ENCODE measurements around the gene PPT2.
"Not testable (repeated sequence)": the region's sequence is repeated elsewhere in the genome, so short reads cannot be mapped to it uniquely, and the experiment has no call there.

The PPT2 gene

GRCh38 chr6:32203426-32204267 is 49.7 kb downstream of the PPT2 start:
- in situ Hi-C loops (cut with MboI; ENCODE audit: low sequenced_read_pairs) = no loop called here

- in situ Hi-C loops (cut with MboI; ENCODE audit: low sequenced_read_pairs) = no loop called here
Measured at GRCh38 chr6:32204268-32204715, 50.4 kb downstream of the PPT2 start.

- in situ Hi-C loops (cut with MboI; ENCODE audit: low sequenced_read_pairs) = no loop called here
Measured at GRCh38 chr6:32208996-32209395, 55.1 kb downstream of the PPT2 start.

- in situ Hi-C loops (cut with MboI; ENCODE audit: low sequenced_read_pairs) = no loop called here
Measured at GRCh38 chr6:32210191-32210601, 56.3 kb downstream of the PPT2 start.

GRCh38 chr6:32211432-32211831 is 57.5 kb downstream of the PPT2 start:
- in situ Hi-C loops (cut with MboI; ENCODE audit: low sequenced_read_pairs) = not testable (repeated sequence)

- in situ Hi-C loops (cut with MboI; ENCODE audit: low sequenced_read_pairs) = no loop called here
Measured at GRCh38 chr6:32212076-32212760, 58.3 kb downstream of the PPT2 start.

All from HL-60/S4 (cell line).